NCI-H345 (cell line): ENCODE results near the gene RBMS3.
A peak's percentile ranks its signal among the peaks of the same experiment; 100 is the strongest.
"Not testable (repeated sequence)": the region's sequence is repeated elsewhere in the genome, so short reads cannot be mapped to it uniquely, and the experiment has no call there.

Source experiments
- DNase-seq: peaks from one replicate; lab custom pipeline; 2025; lab: John Stamatoyannopoulos, UW

The RBMS3 gene

GRCh38 chr3:29429055-29429679 lies 148.3 kb downstream of the RBMS3 start:
- DNase-seq, result no peak

DNA sequence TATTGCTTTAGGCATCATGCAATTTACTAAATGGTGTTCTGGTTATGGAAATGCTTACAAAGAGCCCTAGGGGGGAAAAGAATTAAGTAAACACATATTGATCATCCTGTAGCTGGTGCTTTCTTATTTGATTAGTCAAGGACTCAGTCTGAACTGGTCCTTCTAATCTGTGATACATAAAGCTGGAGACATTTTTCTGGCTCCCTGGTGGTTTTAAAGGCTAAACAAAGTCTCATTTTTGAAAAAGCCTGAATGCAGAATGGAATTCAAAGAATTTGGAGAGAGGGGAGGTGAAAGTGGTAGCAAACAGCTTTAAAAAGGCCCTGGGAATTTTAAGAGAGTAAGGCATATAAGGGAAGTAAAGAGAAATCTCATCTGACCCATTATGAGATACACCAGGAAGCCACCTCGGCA lies 149.7 kb downstream of the RBMS3 start:
- DNase-seq, result peak; percentile 42

DNA sequence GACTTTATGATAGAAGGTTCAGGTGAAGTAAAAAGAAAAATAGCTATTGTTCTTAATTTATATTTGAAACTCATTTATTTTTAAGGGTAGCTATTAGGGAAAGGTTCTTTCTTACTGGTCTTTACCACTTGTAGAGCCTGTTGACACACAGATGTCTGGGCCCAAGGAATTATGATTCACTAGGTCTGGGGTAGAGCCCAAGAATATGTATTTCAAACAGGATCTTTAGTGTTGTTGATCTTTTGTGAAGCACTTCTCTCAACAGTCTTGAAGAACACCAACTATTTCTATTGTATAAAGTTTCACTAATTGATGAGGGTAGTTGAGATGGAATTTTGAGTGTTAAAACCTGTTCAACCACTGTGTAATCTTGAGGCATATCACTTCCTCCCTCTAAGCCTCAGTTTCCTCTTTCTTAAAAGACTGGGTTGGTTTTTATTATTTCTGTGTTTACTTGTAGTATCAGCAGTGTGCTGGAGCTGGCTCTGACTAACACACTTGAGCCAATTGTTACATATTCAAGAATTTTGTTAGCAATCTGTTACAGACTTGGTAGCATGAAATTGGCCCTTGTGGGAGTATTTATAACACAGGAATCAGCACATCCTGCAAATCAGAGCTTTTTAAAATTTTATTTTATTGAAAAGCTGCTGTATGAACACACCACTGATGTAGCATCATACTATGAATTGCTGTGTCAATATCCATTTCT lies 155.9 kb downstream of the RBMS3 start:
- no peak for DNase-seq

- DNase-seq, result no peak
Measured at GRCh38 chr3:29438580-29438979, 157.7 kb downstream of the RBMS3 start.

DNA sequence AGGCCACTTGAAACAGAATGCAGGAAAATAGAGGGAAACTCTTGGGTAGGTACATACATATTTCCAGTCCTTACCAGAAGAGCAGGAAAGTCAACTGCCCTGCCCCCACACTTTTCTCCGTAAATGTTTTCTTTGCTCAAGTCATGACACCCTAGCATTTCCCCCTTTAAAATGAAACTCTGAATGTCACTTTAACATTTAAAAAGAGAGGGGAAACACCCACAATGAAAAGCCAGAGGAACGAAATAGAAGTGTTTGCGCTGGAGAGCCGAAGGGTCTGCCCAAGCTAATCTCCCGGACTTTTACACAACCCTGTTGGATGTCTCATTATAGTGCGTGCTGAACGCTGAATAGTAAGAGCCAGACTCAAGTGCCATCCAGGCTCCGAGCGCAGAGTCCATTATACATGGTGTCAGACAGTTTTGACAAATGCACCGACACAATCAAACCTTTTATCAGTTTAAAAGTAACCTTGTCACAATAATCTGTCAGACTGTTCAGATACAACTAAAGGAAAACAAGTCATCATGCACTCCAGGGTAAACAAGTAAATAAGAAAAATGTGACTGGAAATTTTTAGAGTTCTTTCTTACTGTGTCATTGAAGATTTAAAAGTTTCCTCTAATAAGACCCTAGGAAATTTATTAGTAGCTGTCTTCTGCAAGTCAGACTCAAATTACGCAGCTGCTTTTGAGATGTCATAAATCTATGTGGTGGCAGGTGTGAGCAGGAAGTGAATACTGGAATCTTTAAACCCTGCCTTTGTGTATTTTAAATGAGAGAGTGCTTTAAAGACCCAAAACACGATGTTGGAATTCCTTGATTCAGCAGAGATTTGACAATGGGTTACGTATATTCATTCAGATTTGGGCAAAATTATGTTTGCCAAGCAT lies 159.8 kb downstream of the RBMS3 start:
- DNase-seq, result peak; percentile 86

- DNase-seq, result no peak
Measured at GRCh38 chr3:29441422-29441821, 160.6 kb downstream of the RBMS3 start.

DNA sequence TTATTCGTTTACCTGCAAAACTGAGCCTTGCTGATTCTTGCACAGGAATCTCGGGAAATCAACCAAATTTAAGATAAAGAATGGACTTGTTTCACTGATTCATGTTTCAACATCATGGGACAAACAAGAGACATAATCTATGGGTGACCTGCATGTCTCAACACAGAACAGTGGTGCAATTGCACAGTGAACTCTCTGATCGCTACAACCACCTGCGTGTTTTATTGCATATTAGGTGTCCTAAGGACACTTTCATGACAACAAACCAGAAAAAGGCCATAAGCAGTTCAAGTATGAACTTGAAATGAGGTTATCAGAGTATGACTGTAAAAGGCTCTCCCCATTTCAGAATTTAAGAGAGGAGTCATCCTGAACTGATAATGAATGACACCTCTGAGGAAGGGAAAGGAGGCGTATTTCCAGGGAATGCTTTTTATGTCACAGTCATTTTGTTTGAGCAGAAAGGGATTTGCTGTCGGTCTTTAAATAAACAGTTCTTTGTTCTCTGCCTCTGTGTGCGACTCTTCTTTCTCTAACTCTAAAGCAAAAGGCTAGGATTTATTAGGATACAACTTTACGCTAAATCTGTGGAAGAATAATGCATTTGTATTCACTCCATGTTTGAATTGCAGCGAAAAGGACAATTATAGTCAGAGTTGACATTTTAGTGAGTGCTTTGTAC lies 167.2 kb downstream of the RBMS3 start:
- DNase-seq, result peak; percentile 30

DNA sequence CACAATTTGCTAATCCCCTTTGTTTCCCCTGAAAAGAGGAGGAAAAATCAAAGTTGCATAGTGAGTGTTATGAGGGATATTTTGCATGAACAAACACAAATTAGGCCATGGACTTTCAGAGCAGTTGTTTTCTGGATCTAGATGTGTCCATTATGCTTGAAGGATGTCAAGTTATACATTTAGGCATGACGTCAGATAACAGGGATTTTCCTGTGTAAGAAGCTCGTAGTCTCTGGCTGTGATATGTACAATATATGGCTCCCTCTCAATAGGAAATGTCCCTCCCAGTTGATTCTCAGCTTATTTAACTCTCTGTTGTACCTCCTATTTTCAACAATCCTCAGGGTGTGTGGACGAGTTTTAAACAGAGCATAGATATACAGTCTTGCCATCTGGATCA lies 171.0 kb downstream of the RBMS3 start:
- DNase-seq, result no peak

DNA sequence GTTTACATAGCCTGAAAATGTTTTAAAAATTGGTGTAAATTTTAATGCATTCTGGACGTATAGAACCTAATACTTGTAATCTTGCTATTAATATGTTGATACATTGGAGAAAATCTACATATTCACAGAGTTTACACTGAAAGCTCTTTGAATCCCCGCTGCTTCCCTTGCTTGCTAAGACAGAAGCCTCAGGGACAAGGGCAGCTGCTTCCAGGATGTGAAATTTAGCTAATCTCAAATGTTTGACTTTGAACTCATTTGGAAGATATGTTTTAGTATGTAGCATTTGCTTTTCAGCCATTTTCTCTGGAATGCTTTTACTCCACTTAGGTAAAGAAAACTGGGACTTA lies 172.0 kb downstream of the RBMS3 start:
- no peak for DNase-seq

GRCh38 chr3:29453284-29454001 lies 172.6 kb downstream of the RBMS3 start:
- peak; percentile 72 for DNase-seq

DNA sequence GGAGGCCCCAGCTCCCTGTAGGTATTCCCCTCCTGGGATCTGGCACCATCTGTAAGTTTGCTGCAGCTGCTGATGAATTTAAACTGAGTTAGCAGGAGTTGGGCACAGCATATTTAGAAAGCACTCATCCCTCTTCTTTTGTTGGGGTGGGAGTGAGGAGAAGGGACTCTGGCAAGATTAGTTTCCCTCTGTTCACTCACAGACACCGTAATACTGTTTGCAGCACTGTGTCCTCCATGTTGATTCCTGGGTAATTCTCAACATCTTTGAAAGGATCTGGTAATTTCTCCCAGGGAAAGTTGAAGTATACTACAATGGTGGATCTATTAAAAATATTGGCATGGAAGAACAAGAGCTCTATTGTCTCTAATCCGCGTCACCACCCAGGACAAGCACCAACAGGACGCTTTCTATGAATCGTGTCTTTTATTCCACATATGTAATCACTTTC lies 173.3 kb downstream of the RBMS3 start:
- DNase-seq, result no peak

DNA sequence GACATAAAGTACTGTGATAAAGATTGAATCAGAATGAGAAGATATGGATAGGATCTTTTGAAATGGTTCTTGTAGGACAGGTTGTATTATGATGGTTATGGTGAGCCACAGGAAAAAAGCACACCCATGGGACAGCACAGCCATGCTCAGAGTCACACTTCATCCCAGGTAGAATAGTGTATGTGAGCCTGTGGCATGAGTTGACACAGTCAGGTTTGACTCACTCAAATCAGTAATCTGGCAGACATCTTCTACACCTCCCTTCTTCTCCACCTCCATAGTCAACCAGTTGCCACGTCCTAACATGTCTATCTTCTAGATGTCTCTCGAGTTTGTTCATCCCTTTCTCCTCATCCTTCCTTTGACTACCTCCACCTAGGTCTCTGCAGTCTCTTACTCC lies 176.0 kb downstream of the RBMS3 start:
- DNase-seq, result no peak

DNA sequence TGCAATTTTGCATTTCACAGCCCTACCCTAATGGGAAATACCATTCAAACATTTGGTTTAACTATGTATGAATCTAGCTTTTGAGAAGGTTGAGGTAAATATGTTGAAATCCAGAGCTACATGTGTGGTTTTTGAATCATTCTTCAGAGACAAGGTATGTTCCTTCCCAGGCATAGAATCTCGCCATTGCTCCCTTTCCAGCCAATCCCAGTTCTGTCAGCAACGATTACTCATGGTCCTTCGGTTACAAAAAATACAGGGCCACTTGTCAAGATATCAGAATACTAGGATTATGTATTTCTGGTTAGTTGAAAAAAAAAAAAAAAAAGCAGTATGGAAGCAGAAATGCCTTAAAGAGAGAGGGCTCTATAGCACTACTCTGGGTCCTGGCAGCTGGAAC lies 182.4 kb downstream of the RBMS3 start:
- no peak for DNase-seq

DNA sequence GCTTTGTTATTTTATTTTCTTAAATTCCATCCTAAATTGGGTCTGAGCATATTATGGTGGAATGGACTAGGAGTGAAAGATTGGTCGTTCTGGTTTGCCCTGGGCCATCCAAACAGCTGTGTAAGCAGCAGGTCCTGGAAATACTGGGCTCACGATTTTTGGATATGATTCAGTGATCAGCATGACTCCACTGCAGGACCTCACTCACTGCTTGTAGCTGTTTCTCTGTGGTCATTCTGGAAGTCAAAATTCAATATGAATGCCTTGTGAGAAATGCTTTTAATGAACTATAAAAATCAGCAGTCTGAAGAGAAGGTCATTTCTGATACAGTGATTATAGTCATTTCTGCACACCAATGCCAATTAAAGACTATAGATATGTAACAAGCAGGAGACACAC lies 185.0 kb downstream of the RBMS3 start:
- DNase-seq, result no peak

DNA sequence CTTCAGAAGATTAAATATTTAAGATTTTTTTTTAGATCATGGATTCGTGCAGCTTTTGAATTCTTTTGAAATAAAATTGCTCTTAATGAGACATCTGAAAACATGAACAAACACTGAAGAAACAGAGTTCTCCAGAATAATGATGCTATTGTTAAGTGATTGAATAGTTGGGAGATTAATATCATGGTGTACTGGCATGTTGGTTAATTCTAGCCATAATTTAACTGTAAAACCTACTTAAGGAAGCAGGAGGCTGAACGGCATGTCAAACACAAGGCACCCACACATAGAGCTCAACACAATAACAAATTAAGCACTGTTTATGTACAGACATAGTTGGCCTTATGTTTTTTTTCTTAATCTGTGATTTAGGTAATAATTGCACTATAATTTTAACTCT lies 185.6 kb downstream of the RBMS3 start:
- DNase-seq, result no peak

GRCh38 chr3:29468187-29468586 lies 187.3 kb downstream of the RBMS3 start:
- DNase-seq, result no peak

- DNase-seq, result not testable (repeated sequence)
Measured at GRCh38 chr3:29473481-29474170, 192.8 kb downstream of the RBMS3 start.

DNA sequence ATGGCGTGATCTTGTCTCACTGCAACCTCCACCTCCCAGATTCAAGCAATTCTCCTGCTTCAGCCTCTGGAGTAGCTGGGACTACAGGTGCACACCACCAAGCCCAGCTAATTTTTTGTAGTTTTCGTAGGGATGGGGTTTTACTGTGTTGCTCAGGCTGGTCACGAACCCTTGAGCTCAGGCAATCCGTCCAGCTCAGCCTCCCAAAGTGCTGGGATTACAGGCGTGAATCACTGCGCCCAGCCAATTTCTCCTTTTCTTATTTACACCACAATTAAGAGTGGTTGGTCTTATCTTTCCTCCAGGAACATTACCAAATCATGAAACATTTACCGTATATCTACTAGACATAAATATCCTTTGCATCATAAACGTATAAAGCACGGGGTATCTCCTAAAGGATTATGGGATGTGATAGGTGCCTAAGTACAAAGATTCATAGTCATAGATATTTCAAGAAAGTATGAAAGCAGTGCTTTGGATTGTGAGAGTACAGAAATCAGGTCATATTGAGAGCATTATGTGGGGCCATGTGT lies 194.5 kb downstream of the RBMS3 start:
- DNase-seq, result no peak

- DNase-seq, result peak; percentile 1
Measured at GRCh38 chr3:29475854-29476253, 195.0 kb downstream of the RBMS3 start.

- DNase-seq, result no peak
Measured at GRCh38 chr3:29478611-29479010, 197.7 kb downstream of the RBMS3 start.

GRCh38 chr3:29481249-29481648 lies 200.4 kb downstream of the RBMS3 start:
- no peak for DNase-seq
